Measurements from ENCODE around the gene LPAR1.

GRCh38 chr9:110939047-110939446 is 99.2 kb downstream of the LPAR1 start:
- TF ChIP-seq EZH2 (IDR thresholded peaks at IDR 0.05) = no peak
- TF ChIP-seq CTCF (IDR thresholded peaks at IDR 0.05) = no peak
- no peak for TF ChIP-seq EZH2phosphoT487 (IDR thresholded peaks at IDR 0.05)
